GM18508 (cell line): ENCODE results near the gene TMA7B.

Experiments
- ATAC-seq: cut with Tn5 transposase; IDR thresholded peaks from one replicate; pipeline ENCODE4 v1.9.1; 2021; ENCODE audit warnings: moderate number of reproducible peaks; ENCODE audit not compliant: insufficient read depth, unreplicated experiment

Gene TMA7B

DNA sequence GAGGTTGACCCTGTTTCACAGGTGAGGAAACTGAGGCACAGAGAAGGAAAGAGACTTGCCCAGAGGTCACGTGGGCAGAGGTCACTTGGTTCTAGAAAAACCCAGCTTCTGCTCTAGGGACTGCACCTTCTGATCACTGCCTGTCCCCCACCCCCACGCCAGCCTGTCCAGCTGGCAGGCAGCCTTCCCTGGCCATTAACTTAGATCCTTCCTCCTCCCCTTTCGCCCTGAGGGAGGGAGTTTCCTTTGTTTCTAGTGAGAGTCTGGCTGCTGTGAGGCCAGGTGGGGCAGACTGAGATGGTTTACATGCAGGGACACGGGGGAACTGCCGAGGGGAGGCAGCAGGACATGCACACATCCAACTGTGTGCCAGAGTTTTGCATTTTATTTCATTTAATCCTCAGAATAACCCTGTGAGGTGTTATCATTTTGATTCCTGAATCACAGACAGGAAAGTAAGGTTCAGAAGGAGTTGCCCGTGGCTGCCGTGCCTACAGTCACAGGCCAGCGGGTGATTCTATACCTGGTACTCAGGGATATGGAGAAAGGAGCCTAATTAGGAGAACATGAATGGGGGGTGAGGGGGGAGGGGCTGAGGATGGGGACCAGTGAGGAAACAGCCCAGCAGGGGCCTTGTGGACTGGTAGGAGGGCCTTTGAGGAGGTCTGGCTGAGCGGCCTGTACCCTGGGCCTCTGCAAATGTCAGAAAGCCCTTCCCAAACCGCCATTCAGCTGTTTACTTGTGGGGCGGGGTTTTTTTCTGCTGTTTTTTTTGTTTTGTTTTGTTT is 37.9 kb downstream of the TMA7B start:
- ATAC-seq: no peak

DNA sequence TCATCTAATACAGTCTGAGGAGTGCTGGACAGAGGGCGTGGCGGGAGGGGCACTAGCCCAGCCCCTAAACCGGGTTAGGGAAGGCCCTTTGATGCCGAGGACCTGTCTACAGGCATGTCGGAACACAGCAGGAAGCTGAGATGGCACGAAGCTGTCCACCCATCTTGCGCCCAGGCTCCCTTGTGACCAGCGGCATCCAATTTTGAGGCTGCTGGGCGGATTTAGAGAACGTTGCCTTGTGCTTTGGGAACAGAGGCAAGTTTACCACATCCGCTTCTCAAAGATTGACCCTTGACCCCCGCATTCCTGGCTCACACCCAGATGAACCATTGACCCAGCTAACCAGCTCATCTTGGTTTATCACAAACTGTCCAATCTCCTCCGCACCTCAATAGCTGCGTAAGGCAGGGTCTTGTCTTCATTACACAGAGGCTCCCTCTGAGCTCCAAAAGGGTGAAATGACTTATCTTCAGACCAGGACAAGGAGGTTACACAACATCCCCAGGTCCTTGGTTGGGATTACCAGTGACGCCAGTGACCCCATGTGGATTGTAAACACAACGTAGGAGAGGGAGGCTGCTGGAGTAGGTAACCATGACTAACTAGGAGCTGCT is 39.1 kb downstream of the TMA7B start:
- no peak for ATAC-seq

DNA sequence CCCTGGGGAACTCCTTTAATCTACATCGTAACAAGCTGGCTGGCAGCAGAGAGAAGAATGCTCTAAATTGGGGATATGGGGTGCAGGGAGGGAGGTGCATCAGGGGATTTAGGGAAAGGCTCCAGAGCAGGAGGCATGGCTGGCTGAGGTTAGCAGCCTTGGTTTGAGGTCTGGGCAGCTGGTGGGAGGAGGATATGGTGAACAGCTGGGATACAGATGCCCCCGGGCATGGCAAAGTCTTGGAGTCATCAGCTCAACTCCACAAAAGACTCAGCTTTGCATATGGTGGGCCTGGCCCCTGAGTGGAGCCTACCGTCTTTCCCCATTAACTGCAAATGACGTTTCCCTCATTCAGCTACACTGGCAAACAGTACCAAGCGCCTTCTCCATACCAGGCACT is 40.0 kb downstream of the TMA7B start:
- no peak for ATAC-seq

DNA sequence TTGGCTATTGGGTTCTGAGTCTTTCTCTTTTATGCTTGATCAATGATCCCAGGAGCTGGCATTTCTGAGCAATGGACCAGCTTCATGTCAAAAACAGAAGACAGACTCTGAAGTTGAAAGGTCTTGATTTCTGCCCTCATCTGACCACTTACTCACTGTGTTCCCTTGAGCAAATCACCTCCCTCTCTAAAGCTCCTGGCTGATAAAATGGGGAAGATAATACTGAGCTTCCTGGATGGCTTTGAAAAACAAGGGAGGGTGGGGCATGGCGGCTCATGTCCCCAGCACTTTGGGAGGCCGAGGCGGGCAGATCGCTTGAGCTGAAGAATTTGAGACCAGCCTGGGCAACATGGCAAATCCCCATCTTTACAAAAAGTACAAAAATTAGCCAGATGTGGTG is 40.9 kb downstream of the TMA7B start:
- ATAC-seq: no peak

DNA sequence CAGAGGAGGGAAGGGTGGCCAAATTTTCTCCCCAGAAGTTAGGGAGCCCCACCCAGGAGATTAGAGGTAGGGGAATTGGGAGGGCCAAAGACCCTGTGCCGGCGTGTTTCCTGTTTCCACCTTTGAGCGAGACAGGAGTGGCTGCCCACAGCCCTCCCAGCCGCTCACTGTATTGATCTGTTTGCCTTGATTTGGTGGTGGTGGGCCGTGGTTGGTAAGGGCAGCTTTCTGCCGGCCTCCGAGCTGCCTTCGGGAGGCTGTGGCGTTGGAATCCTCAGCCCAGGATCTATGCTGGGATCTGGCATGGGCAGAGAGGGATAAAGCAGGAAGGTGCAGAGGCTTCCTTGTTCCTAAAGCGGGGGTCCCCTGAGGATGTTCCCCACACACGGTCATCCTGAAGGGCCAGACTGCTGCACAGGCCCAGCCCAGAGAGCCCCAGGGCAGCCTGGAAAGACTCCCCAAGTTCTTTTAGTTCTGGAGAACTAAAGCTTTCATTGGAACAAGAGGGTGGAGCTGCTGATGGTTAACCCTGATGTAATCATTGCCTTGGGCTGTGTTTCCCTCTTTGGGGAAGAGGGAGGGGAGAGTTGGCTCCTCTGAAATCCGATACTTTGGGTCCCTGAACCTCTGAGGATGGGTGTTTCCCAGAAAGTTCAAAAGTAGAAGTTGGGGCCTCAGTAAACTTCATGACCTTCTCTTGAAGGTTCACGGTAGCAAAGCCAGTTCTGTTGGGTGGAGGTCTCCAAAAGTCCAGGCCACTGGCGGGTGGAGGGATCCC is 41.8 kb downstream of the TMA7B start:
- ATAC-seq: no peak

DNA sequence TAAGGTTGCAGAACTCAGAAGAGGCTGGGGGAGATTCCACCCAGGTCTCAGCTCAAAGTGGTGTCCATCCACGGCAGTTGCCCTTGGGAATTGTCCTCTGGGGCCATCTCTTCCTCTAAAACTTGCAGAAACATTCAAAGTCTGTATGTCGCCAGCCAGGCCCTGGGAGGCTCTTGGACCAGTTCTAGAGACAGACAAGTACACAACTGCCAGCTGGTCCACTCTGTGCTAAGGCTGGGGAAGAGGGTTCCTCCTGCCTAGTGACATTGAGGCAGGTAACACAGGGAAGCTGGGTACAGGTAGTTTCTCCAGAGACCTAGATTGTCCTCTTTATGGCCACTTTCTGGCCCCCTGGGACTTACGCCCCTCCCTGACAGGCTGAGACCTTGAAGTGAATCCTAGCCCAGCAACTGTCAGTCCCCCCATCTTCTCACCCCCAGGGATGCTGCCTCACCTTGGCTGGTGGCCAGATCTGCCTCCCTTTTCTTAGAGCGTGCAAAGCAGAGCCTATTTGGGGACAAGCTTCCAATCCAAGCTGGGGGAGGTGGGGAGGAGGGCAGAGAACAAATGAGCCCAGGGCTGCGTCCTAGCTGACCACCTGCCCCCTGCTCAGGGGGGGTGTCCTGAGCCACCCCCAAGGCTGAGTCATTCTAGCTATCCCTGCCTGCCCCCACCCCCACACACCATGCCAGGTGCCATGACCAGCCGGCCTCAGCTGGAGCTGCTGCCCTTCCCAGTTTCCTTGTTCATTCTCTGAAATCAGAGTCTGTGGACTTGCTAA is 42.9 kb downstream of the TMA7B start:
- ATAC-seq: no peak

DNA sequence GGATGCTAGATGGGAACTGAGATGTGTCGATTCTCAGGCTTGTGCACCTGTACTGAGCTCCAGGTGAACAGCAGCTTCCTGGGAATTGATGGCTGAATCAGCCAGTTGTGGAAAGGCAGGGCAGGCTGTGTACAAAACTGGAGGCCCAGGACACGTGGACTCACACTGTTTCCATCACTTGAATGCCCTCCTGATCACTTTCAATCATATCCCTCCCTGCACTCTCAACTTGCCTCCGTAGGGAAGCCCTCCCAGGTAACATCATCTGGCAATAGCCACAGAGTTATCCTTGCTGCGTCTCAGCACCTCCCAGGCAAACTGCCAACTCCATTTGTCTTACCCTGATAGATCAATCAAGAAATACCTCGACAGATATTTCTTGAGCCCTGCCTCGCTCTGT is 44.6 kb downstream of the TMA7B start:
- ATAC-seq: no peak

DNA sequence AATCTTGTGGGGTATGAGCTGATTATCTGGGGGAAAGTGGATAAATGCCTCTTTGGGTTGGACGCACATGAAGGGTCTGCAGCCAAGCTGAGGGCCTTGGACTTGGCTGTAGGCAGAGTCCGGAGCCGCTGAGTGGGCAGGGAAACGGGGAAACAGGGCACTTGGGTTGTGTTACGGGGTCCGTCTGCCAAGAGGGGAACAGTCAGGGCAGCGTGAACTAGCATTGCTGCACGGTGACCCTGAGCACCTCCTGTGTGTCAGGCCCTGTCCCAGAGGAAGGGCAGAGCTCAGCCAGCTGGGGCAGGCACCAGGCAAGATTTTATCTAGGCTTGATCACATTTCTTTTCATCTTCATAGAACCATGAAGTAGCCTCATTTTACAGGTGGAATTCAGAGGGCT is 46.4 kb downstream of the TMA7B start:
- ATAC-seq: no peak

DNA sequence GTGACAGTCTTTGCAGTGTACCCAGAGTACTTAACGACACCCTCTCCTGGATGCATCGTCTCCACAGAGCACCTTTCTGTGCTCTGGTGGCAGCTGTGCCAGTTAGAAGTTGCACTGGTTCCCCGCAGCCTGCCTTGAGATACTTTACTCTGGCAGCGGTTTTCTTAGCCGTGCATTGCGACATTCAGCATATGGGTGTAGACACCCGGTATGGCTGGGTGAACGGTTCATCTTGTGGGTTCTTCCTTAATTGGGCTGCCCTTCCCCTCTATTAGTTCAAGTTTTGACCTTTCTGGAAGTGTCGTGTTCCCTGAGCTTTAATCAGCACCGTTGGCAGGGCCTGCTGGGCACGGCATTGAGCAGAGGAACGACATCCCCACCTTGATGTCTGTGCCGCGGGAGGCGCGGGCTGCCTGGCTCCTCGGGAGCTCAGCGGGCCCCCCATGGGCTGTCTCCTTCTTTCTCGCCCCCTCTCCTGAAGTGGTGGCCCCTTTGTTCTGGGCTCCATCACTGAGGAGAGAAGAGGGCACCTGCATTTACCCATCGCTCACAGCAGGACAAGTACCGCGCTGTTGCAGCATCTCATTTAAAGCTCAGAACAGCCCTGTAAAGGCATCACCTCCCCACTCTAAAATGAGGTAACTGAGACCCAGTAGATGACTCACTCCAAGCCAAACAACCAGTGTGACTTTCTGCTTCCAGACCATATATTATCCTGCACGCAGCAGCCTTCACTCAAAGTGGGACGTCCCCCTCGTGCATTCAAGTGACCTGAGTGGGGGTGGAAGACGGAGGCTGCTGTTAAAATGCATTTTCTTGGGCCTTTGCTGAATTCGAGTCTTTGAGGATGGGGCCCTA is 47.9 kb downstream of the TMA7B start:
- ATAC-seq: no peak

DNA sequence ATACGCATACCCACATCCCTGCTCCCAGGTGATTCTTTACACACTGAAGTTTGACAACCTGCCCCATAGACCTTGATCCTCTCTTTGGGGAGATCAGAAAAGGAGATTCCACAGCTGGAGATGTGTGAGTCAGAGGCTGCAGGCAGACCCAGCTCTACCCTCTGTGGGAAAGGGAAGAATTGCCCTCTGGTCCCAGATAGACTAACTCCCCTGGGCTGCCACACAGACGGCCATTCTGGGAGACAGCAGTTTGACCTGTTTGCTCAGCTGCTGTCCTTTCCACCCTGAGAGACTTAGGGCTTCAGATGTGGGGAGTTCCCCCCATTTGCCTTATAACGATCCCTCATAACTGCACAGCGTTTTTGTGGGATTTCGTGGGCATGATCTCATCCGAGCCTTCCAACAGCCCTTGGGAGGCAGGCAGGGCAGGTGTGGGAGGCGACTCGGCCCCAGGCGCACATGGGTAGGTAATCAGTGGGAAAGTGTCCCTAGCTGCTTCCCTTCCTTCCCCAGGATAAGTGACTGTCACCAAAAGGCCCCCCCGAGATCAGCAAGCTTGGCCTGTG is 48.6 kb downstream of the TMA7B start:
- no peak for ATAC-seq

DNA sequence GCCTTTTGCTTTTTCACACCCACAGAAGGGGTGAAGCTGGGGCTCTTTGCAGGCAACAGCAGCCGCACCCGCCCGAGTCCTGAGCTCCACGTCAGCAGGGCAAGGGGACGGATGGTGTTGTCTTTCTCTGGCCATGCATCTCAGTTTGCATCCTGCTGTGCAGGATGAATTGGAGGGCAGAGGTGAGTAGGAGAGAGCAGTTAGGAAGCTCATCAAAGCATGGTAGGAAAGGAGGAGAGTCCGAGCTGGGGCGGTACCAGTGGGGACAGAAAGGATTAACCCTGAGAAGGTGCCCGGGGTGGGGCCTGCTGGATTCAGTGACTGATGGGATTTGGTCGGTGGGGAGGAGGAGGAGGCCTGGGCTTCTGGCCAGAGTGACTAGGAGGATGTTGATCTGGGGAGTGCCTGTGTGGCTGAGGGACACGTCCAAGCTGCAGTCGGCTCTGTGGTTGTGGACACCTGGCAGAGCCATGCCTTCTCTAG is 49.1 kb downstream of the TMA7B start:
- ATAC-seq: no peak

DNA sequence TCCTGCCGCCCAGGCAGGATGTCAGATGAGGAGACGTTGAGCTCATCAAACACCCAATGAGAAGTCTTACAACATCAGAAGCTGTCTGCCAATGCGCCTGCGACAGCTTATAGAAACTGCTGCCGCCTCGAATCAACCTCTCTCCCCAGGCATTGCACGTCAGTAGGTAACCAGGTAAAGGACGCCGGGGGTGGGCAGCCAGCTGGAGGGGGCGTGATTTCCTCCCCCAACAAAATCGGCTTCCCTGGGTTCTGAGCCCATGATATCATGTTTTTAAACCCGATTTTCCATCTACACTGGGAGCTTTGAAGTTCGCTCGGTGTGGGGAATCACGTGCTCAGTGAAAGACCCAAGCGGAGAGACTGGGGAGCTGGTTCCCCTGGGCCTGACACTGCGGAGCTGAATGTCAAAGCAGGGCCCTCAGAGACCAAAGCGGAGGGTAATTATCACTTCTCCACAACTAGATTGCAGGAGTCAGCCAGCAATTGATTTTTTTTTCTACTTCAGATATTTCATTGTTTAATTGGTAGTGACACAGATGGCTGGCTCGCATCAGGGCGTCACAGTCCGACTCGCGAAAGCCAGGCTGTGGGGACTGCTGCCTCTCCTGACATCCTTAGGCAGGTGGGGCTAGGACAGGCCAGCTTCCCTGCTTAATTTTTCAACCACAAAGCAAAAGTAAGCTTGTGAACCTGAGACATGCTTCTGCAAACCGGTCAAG is 49.9 kb downstream of the TMA7B start:
- no peak for ATAC-seq

DNA sequence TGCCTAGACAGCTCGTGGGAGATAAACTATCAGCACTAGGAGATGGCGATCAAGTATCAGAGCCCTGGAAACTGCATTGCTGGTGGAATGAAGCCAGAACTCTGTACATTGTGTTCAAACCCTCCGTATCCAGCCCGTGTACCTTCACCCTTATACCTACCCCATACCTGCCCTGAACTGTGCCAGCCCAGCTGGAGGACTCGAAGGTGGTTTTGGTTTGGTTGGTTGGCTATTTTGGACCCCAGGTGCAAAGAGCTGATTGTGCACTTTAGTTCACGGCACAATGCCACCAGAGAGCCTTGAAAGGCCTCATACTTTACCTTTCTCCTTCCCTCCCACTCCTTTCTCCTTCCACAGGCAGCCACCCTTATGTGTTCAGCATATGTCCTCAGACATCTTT is 50.5 kb downstream of the TMA7B start:
- ATAC-seq: no peak
